GM03348 (cell line): Measurements from ENCODE around the gene FOXD4L6.
A peak's percentile ranks its signal among the peaks of the same experiment; 100 is the strongest.
"Not testable (repeated sequence)": the region's sequence is repeated elsewhere in the genome, so short reads cannot be mapped to it uniquely, and the experiment has no call there.

Experiments used
- DNase-seq: peaks from one replicate; pipeline ENCODE4 v3.0.0; 2012; ENCODE audit warnings: low spot score

Gene FOXD4L6

DNA sequence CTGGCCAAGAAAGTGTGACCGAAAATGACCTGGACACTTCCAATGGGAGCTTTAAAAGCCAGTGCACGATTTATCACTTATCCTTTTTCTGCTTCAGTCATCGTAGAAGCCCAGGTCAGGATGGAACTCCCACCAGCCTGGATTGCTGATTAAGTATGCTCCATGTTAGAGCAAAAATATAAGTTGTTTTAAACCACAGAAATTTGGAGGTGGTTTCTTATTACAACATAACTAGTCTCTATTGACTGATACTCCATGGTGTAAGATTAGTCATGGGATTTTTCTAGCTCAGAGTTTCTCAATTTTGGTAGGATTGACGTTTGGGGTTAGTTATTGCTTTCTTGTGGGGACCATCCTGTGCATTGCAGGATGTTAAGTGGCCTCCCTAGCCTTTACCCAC is 29.7 kb downstream of the FOXD4L6 start:
- DNase-seq: not testable (repeated sequence)

DNA sequence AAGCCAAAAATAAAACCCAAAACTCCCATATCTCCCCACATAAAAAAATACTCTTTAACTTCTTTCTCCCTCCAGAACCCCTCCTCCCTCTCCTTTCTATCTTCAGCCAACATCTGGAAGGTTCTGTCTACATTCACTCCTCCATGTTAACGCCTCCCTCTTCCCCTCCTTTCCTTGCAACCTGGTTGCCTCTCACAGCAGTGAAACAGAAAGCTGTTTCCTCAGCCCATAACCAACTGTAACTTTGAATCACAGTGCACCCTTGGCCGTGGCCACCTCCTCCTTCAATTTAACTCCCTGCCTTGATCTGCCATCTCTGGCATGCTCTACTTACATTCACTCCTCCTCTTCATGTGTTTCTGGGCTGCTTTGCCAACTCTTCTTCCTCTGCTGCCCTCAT is 33.4 kb downstream of the FOXD4L6 start:
- DNase-seq: not testable (repeated sequence)

DNA sequence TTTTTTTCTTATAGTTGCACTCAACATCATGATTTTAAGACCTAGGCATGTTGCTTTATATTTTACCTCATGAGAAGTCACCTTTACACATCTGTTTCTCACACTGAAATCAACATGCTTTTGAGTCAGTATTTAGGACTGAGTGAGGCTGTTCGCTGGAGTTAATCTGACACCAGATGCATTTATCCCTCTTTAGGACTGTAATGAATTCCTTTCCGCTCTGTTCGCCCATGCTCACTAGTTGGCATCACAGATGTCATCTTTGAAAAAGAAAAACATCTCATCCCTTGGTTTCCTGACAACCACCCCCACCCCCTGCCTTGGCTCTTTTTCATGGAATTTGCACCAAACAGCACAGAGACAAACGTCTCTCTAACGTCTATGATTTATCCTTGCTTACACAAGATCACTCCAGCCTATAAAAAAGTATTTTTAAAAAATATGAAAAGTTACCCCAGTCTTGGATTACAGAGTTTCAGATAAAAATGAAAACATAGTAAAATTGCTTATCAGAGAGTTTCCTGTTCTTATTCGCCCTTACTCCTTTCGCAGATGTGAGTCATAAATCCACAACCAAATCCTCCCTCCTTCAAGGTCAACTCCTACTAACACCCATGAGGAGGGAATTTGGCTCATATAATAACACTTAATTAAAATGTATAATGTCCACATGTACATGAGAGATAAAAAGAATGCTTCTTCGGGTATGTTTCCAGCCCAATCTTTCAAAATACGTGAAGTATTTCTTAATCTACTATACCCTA is 34.3 kb downstream of the FOXD4L6 start:
- DNase-seq: not testable (repeated sequence)

DNA sequence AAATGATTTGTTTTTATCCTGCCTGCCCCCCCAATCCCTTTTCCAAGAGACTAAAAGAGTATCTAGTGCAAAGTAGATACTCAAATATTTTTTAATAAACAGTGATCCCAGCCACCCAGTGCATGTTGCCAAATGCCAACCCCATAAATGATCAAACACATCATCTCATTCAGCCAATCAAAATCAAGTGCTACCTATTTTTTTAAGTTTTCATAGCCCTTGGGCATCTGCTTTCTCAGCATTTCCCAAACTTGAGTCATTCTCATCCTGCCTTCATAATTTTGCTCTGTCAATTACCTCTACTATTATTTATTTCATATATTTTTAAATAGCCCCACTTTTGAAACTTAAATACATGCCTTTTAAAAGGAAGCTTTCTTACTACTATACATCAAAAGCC is 37.6 kb downstream of the FOXD4L6 start:
- DNase-seq: not testable (repeated sequence)

GRCh38 chr9:41090386-41090785 is 38.1 kb downstream of the FOXD4L6 start:
- not testable (repeated sequence) for DNase-seq

DNA sequence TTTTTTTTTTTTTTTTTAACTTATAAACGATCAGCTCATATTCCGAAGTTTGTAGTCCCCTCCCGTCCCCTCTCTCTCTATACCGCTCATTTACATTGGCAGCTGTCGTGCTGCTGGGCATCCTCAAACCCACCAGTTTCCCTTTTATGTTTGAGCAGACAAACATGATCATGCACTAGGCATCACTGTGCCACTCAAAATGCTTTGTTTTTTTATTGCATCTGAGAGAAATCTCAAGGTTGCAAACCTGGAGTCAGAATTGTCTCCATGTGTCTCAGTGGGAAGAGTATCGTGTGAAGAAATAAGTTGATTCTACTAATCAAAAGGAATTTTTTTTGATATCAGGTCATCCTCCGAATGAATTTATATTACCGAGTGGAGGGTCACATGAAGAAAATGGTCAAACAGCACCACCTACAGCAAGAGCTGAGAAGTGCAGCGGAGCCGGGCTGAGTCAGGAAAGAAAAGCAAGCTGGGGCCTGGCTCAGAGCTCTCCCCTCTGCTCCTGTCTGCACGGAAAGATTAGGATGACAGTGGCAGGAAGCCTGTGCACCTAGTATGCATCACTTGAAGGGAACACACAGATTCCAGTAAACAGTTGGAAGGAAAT is 39.9 kb downstream of the FOXD4L6 start:
- not testable (repeated sequence) for DNase-seq

DNA sequence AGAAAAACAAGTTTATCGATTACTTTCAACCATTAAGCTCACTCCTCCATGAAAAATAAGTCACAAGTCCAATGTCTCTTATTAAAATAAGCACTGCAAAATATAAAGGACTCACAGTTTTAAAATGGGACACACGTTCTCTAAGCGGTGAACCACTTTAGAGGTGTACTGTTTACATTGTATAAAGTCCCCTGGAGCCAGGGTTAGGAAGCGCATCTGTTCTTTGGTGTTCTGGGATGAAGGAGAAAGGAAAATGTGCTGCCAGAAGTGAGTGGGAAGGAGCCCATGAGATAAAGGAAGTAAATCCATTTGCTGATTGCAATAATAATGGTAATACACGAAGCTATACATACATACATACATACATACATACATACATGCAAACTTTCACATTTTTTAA is 40.6 kb downstream of the FOXD4L6 start:
- DNase-seq: not testable (repeated sequence)

- peak; percentile 7 for DNase-seq
Observed at GRCh38 chr9:41087157-41087780, 41.2 kb downstream of the FOXD4L6 start.

DNA sequence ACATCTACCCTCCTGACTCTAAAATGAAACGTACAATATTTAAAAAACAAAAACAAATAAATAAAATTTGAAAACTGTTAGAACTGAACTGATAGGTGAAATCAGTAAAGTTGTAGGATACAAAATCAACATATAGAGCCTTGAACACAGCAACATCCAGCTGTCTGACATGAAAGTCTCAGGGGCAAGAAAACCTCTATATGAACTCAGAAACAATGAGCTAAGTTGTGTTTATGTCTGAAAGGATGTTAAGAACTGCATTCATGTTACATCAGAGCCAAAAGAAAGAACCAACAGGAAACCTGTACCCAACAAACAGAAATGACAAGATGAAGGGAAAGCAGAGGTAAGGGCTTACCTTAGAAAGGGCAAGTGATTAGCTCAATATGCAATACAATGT is 41.8 kb downstream of the FOXD4L6 start:
- not testable (repeated sequence) for DNase-seq

DNA sequence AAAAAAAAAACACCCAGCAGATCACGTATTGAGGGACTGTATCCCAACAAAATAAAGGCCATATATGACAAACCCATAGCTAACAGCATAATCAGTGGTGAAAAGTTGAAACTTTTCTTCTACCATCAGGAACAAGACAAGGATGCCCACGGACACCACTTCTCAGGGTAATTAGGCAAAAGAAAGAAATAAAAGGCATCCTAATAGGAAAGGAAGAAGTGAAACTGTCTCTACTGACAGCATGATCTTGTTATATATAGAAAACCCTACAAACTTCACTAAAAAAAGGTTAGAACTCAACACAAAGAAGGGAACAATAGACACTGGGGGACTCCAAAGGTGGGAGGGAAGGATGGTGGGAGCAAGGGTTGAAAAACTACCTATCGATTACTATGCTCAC is 42.3 kb downstream of the FOXD4L6 start:
- DNase-seq: not testable (repeated sequence)

DNA sequence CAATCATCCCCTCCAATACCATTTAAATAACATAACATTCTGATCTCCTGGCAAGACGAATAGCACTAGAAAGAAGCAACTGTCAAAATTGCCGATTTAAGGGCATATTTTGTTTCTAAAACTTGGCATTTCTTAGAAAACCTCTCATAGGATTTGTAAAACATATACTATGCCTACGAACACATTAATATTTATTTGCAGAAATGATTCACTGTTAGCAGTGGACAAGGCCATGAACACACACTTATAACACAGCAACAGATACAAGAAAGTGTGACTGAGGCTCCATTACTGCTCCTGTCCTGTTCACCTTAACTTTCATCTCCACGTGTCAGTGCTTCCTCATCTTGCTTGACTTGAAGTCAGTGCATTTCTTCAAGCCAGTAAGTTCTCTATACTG is 46.1 kb downstream of the FOXD4L6 start:
- DNase-seq: not testable (repeated sequence)

DNA sequence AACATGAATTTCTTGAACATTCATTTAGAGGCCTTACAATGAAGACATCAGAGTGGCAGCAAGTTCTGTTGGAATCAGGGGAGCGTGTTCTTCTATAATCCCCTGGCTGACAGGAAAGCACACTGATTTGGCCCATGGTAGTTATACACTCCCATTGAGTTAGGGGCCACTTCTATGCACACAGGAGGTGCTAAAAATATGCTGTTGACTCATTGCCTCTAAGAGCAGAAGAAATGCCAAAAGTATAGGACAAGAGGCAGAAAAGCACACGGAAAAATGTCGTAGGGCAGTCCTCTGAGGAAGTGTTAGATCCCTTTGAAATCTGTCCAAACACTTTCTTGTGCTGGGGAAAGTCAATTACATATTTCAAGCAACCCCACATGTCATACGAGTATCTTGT is 49.0 kb downstream of the FOXD4L6 start:
- DNase-seq: not testable (repeated sequence)

DNA sequence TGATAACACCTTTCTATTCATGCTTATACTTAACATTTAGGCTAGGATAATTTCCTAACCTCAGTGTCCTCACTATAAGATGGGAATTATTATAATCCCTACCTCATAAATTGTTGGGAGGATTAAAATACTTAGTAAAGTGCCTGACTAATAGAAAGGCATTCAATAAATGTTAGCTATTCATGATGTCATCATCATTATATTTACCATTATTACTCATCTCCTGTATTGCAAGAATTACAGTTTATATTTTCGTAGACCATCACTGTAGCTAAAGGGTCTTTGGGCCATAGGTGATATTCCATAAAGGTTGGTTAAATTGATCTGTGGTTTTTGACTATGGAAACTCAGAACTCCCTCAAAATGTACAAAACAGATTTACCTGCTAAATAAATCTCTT is 50.9 kb downstream of the FOXD4L6 start:
- DNase-seq: not testable (repeated sequence)
